AG04450 (cell line): ENCODE measurements around the gene IMPACT. TPM values are rescaled to one million over a fixed set of nuclear protein-coding genes. Genes with fewer than 3 reads are reported as not detected.

Source experiments
- CTCF ChIA-PET: fragments of 300-600, 350-600 bp; formaldehyde crosslinking; extraction: SDS; loops from one replicate; lab custom pipeline; 2022; ENCODE audit warnings: antibody characterized with exemption, inconsistent platforms; lab: Charles Lee
- POLR2A ChIA-PET: fragments of 350-600 bp; formaldehyde crosslinking; extraction: SDS; loops from one replicate; lab custom pipeline; 2021; ENCODE audit warnings: antibody characterized with exemption, inconsistent platforms; lab: Yijun Ruan, JAX
- DNase-seq: peaks from one replicate; pipeline ENCODE4 v3.0.0-alpha.2; 2011; ENCODE audit warnings: low read depth, low spot score
- H3K27ac ChIP-seq: one replicate; pipeline ENCODE4 v1.5.1; 2012; ENCODE audit warnings: low read depth, low read length, control low read depth
- H3K27me3 ChIP-seq: one replicate; pipeline ENCODE4 v1.6.0; 2012; ENCODE audit warnings: low read length; ENCODE audit not compliant: control insufficient read depth, insufficient read depth
- H3K4me3 ChIP-seq: 2 replicates; pipeline ENCODE4 v1.5.1; 2011; ENCODE audit warnings: mild to moderate bottlenecking, low read depth, low read length, control low read depth
- H3K9me3 ChIP-seq: 2 replicates; pipeline ENCODE4 v1.5.1; 2012; ENCODE audit warnings: low read length; ENCODE audit not compliant: control insufficient read depth, insufficient read depth
- polyA plus RNA-seq: library from polyadenylated mRNA; depleted of rRNA; stranded (reverse); fragments of >200 nt; gene quantifications from 2 replicates; pipeline ENCODE4 v1.2.3, GENCODE V29; 2011
- TF ChIP-seq, protein P1 (sequence below): IDR thresholded peaks from 2 replicates; pipeline ENCODE4 v1.5.1; 2011; ENCODE audit warnings: low read depth, low read length, control low read depth, inconsistent platforms

Gene IMPACT
- polyA plus RNA-seq, 1 experiment = 31.7 TPM

DNA sequence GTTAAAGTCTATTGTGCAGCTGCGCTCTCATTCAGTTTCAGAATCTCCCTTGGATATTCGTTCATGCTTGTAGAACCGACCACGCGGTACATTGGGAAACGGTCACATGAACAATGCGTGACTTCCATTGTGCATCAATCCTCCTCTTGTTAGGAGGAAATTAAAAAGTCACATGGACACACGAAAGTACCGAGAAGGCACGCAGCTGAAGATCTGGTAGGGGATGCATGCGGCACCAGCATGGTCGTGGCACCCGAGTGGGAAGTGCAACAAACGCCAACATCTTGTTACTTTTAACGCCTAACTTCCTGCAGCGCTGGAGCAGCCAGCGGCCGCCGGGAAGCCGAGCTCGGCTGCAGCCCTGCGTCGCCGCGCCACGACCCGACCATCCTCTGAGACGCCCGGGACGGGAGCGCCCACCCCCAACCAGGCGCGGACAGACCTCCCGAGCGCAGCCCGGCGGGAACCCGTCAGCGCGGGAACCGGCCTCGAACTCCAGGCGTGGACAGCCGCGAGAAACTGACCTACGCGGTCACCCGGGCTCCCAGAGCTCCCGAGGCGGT lies 29.3 kb upstream of the IMPACT start:
- TF ChIP-seq, protein P1, sequence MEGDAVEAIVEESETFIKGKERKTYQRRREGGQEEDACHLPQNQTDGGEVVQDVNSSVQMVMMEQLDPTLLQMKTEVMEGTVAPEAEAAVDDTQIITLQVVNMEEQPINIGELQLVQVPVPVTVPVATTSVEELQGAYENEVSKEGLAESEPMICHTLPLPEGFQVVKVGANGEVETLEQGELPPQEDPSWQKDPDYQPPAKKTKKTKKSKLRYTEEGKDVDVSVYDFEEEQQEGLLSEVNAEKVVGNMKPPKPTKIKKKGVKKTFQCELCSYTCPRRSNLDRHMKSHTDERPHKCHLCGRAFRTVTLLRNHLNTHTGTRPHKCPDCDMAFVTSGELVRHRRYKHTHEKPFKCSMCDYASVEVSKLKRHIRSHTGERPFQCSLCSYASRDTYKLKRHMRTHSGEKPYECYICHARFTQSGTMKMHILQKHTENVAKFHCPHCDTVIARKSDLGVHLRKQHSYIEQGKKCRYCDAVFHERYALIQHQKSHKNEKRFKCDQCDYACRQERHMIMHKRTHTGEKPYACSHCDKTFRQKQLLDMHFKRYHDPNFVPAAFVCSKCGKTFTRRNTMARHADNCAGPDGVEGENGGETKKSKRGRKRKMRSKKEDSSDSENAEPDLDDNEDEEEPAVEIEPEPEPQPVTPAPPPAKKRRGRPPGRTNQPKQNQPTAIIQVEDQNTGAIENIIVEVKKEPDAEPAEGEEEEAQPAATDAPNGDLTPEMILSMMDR = no peak
- no peaks in the 10 kb centered on the region for H3K9me3 ChIP-seq
- H3K4me3 ChIP-seq = peak overlapping the region; percentile 84
- peak overlapping the region; percentile 39 for H3K27ac ChIP-seq
- ChIA-PET CTCF (interaction anchor here (0.6 to 1.2 kb wide), 4 partner anchors 16 to 955 kb away, joined by 3 to 7 read pairs (median 4); partner anchors contain the start of gene ZNF521), POLR2A (interaction anchor here (1.3 to 2.0 kb wide), 3 partner anchors 30 to 258 kb away, joined by 6 to 15 read pairs (median 15); partner anchors contain the start of genes CABYR and IMPACT)
- no peaks in the 10 kb centered on the region for H3K27me3 ChIP-seq
- peak; percentile 21 for DNase-seq

DNA sequence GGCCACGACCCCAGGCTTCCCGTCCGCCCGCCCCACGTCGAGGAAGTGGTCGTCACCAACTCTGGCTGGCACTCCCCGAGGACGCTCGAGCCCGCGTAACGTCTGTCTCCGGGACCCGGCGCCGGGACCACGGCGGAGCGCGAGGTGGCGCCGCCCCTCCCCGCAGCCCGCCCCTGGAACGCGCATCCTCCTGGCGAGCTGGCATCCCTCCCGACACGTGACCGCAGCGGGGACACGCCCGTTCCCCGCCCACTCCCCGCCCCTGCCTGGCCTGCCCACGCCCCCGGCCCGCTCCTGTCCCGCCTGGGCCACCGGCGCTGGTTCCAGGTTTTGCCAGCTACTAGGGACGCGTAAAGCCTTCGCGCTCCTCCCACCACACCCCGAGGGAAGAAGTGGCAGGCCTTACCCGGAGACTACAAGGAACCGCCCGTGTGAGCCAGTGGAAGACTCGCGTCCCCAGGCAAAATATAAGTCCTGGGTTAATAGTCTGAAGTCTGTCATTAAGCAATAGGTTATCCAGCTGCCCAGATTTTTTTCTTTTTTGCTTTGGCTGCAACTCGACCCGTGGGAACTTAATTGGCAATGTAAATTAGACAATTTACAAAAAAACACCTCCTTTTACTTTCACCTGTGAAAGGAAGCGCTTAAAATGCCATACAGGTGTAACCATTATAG lies 28.6 kb upstream of the IMPACT start, which contains the start of gene OSBPL1A:
Gene OSBPL1A, minus strand, starts transcription at position 131 of the 675 bp plus-strand sequence. CDS start 20,291 bp downstream, outside the sequence.
- Histone ChIP-seq H3K27me3 (no peaks in the 10 kb centered on the region), H3K27ac (peak within 1 kb of the TSS; percentile 52), H3K9me3 (no peaks in the 10 kb centered on the region), H3K4me3 (peak within 1 kb of the TSS; percentile 84)
- peak; percentile 59 for DNase-seq
- TF ChIP-seq, protein P1 = no peak
- ChIA-PET CTCF (interaction anchor here (0.6 to 1.2 kb wide), 4 partner anchors 14 to 954 kb away, joined by 3 to 7 read pairs (median 3); partner anchors contain the start of gene ZNF521), POLR2A (interaction anchor here (0.6 to 2.0 kb wide), 5 partner anchors 29 to 1149 kb away, joined by 3 to 15 read pairs (median 8); partner anchors contain the start of genes CABYR and IMPACT)

DNA sequence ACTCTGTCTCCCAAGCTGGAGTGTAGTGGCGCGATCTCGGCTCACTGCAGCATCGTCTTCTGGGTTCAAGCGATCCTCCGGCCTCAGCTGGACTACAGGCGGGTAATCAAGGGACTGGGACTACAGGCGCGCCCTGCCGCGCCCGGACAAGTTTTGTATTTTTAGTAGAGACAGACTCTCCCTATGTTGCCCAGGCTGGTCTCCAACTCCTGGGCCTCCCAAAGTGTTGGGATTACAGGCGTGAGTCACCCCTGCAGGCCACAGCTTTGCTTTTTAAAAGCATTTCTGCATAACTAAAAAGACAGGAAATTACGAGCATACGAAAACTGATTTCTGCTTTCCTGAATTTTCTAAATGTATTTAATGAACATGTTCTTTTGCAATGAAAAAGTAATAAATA lies 27.9 kb upstream of the IMPACT start:
- DNase-seq = no peak
- TF ChIP-seq, protein P1 = no peak
- Histone ChIP-seq H3K9me3 (no peaks in the 10 kb centered on the region), H3K27me3 (no peaks in the 10 kb centered on the region), H3K27ac (no peak overlapping the region), H3K4me3 (no peak overlapping the region)
- ChIA-PET CTCF (interaction anchor here (0.6 kb wide), 1 partner anchor 14 kb away, joined by 3 read pairs; no protein-coding TSS in a partner anchor), POLR2A (interaction anchor here (0.7 to 2.0 kb wide), 3 partner anchors 28 to 554 kb away, joined by 3 to 15 read pairs (median 3); partner anchors contain the start of genes CABYR and IMPACT)

DNA sequence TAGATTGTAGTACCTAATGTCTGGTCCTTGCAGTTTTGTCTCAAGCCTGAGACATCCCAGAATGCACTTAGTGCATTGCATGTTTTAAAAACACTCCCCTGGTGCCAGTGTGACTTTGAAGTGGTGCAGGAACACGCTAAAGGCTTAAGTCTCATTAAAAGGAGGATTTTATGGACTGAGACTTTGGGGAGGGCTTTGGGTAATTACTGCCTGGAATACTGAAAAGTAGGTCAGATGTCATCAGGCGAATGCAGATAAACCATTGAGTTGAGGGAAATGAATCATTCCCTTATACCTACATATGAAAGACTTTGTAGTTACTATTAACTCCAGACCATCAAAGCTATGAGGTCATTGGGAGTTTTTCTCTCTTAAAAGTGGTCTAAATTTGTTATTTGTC lies 25.9 kb upstream of the IMPACT start:
- Histone ChIP-seq H3K27me3 (peaks cover 4% of the 10 kb centered on the region), H3K27ac (no peak overlapping the region), H3K4me3 (no peak overlapping the region), H3K9me3 (no peaks in the 10 kb centered on the region)
- no peak for DNase-seq
- ChIA-PET CTCF (interaction anchor here (1.8 kb wide), 1 partner anchor 41 kb away, joined by 5 read pairs; no protein-coding TSS in a partner anchor), POLR2A (no interaction called here)
- TF ChIP-seq, protein P1 = no peak
